CD4-positive, alpha-beta T cell (primary cell): Measurements from ENCODE around the gene TUBB. TPM values are rescaled to one million over a fixed set of nuclear protein-coding genes. Genes with fewer than 3 reads are reported as not detected.

Source experiments
- ATAC-seq: fragments of 200-7000 bp; cut with Tn5 transposase; one replicate; pipeline ENCODE4 v1.10.0; 2022; ENCODE audit warnings: mild to moderate bottlenecking; ENCODE audit not compliant: poor library complexity
- CTCF ChIA-PET: fragments of 350-600 bp; sonication (Branson Sonifier 250); formaldehyde crosslinking; loops from one replicate; lab custom pipeline; 2021; ENCODE audit warnings: antibody characterized with exemption, inconsistent platforms; lab: Charles Lee
- POLR2A ChIA-PET: fragments of 350-600 bp; sonication (Branson Sonifier 250); formaldehyde crosslinking; loops from one replicate; lab custom pipeline; 2021; ENCODE audit warnings: antibody characterized with exemption, inconsistent platforms; lab: Charles Lee
- DNase-seq, 14 experiments: peaks; one replicate each; pipeline ENCODE4 v3.0.0-alpha.2; 2013 to 2020; ENCODE audit warnings: mixed read lengths in 2 of 14
- H3K27ac ChIP-seq, 2 donors: one replicate each; pipeline versions ENCODE4 v1.5.1 to v1.7.0; 2013; ENCODE audit warnings: low read length in 2 of 2, low read depth in 1 of 2, mild to moderate bottlenecking in 1 of 2
- H3K27me3 ChIP-seq, 2 experiments: 1 replicate in 1 of 2; 2 replicates in 1 of 2; pipeline versions ENCODE4 v1.6.1 to v1.7.0; 2013; ENCODE audit warnings: low read length in 2 of 2, control low read depth in 1 of 2, mild to moderate bottlenecking in 1 of 2, moderate library complexity in 1 of 2; ENCODE audit not compliant: insufficient read depth in 2 of 2, control insufficient read depth in 1 of 2
- H3K36me3 ChIP-seq: one replicate; pipeline ENCODE4 v1.6.1; 2013; ENCODE audit warnings: low read length, control low read depth; ENCODE audit not compliant: insufficient read depth
- H3K4me1 ChIP-seq: one replicate; pipeline ENCODE4 v1.6.1; 2013; ENCODE audit warnings: low read length, control low read depth; ENCODE audit not compliant: insufficient read depth
- H3K4me3 ChIP-seq: one replicate; pipeline ENCODE4 v1.5.1; 2013; ENCODE audit warnings: mild to moderate bottlenecking, low read length, moderate library complexity
- H3K9me3 ChIP-seq, 2 experiments: 1 replicate in 1 of 2; 2 replicates in 1 of 2; pipeline versions ENCODE4 v1.6.1 to v1.7.0; 2013; ENCODE audit warnings: low read length in 2 of 2, mild to moderate bottlenecking in 2 of 2, control low read depth in 1 of 2, moderate library complexity in 1 of 2; ENCODE audit not compliant: control insufficient read depth in 1 of 2, insufficient read depth in 1 of 2
- H3K27ac Mint-ChIP-seq: one replicate; pipeline ENCODE4 v1.8.0; 2020; ENCODE audit warnings: mixed read lengths
- H3K27me3 Mint-ChIP-seq: one replicate; pipeline ENCODE4 v1.8.0; 2021; ENCODE audit warnings: mixed read lengths
- H3K36me3 Mint-ChIP-seq: one replicate; pipeline ENCODE4 v1.8.0; 2021; ENCODE audit warnings: low read depth, mixed read lengths
- H3K4me1 Mint-ChIP-seq: one replicate; pipeline ENCODE4 v1.8.0; 2021; ENCODE audit warnings: low read depth, mixed read lengths
- H3K4me3 Mint-ChIP-seq: one replicate; pipeline ENCODE4 v1.8.0; 2020; ENCODE audit warnings: mild to moderate bottlenecking, mixed read lengths
- H3K9me3 Mint-ChIP-seq: one replicate; pipeline ENCODE4 v1.8.0; 2020; ENCODE audit warnings: mixed read lengths
- intact Hi-C, 2 experiments: fragments of 100-400 bp; cut with DNase I in 1 of 2; cut with micrococcal nuclease in 1 of 2; formaldehyde crosslinking; loops; one replicate each; pipeline versions ENCODE4 v1.15.1 to v1.9.0; 2023 to 2025; cut with DNase I, micrococcal nuclease
- total RNA-seq, 174 experiments: library from RNA in 2 of 174; stranded (reverse) in 2 of 174; gene quantifications; one replicate each; pipeline ENCODE4 v1.2.3 and lab custom pipeline; 2021 to 2026
- TF ChIP-seq, protein P1 (sequence below): fragments of 200-600 bp; IDR thresholded peaks from one replicate; pipeline ENCODE4 v1.8.0; 2022; ENCODE audit warnings: antibody characterized with exemption, mild to moderate bottlenecking

Gene TUBB
- total RNA-seq, 2 experiments from 2014 or later = 76.0 to 78.4 TPM

DNA sequence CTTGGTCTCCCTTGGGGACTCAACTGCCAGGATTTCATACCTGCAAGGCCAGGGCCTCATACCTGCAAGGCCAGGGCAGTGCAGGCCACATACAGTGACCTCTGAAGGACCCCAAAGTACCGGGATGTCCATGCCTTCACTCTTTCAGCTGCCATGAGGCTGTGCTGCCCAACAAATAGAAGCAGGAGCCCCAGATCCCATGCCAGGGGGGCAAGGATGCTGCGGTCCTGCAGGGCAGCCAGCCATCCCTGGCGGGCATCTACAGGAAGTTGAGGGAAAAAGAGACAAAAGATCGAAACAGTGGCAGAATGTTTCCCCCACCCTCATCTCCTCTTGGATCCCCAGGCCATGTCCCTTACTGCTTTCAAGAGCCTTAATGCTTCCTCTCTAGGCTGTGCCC lies 30.2 kb upstream of the TUBB start:
- H3K4me3 ChIP-seq = peak overlapping the region; percentile 68
- TF ChIP-seq, protein P1, sequence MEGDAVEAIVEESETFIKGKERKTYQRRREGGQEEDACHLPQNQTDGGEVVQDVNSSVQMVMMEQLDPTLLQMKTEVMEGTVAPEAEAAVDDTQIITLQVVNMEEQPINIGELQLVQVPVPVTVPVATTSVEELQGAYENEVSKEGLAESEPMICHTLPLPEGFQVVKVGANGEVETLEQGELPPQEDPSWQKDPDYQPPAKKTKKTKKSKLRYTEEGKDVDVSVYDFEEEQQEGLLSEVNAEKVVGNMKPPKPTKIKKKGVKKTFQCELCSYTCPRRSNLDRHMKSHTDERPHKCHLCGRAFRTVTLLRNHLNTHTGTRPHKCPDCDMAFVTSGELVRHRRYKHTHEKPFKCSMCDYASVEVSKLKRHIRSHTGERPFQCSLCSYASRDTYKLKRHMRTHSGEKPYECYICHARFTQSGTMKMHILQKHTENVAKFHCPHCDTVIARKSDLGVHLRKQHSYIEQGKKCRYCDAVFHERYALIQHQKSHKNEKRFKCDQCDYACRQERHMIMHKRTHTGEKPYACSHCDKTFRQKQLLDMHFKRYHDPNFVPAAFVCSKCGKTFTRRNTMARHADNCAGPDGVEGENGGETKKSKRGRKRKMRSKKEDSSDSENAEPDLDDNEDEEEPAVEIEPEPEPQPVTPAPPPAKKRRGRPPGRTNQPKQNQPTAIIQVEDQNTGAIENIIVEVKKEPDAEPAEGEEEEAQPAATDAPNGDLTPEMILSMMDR = no peak
- intact Hi-C loops = no loop called here
- Mint-ChIP-seq H3K36me3 (peaks cover 15% of the 10 kb centered on the region), H3K27ac (peak overlapping the region; percentile 94), H3K27me3 (no peaks in the 10 kb centered on the region), H3K4me3 (peak overlapping the region; percentile 98), H3K9me3 (no peaks in the 10 kb centered on the region), H3K4me1 (peaks cover 46% of the 10 kb centered on the region)
- DNase-seq (no peak), ATAC-seq (no peak)
- no peaks in the 10 kb centered on the region for H3K36me3 ChIP-seq
- POLR2A ChIA-PET = interaction anchor here (0.9 to 5.2 kb wide), 5 partner anchors 9 to 75 kb away, joined by 3 to 44 read pairs (median 8); partner anchors contain the start of genes MDC1 and TUBB
- peaks cover 43% of the 10 kb centered on the region for H3K4me1 ChIP-seq
- CTCF ChIA-PET = interaction anchor here (5.5 to 6.1 kb wide), 2 partner anchors 11 to 41 kb away, joined by 28 to 49 read pairs; no protein-coding TSS in a partner anchor
- H3K9me3 ChIP-seq = no peaks in the 10 kb centered on the region
- H3K27ac ChIP-seq = peak overlapping the region; percentile 28 to 57
- no peaks in the 10 kb centered on the region for H3K27me3 ChIP-seq

DNA sequence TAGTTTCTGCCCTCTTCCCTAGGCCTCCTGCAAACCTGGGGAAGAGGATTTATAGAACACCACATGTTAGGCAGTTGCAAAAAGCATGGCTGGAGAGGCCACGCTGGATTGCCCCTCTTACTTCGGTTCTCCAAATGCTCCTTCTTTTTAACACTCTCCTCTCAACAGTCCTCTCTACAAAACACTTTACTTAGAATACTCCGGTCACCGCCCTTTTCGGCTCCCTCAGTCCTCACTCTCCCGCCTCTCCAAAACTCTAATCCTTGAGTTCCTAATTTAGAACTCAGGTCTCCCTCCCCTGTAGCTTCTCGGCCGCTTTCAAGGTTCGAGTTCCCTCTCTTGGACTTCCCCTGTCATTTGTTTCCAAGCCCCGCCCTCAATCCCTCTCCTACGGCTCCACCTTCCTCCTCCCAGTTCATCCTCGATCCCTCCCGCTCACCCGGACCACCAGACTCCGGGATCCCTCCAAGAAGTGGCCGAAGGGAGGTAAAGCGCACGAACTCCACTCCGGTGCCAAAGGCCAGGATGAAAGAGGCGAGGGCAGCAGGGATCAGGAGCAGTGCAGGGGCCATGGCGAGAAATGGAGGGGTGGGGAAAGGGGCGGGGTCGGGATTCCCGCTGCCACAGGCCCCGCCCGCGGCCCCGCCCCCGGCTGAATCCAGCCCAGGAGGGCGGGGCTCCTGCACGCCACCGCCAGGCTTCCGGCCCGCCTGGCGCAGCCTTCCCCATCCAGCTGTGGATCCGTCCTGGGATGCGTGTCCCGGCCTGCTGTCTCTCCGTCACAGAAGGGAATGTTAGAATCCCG lies 29.5 kb upstream of the TUBB start, which contains the start of gene NRM:
TSS of gene NRM (minus strand) at position 582 of the 805 bp plus-strand sequence. CDS start at position 572, 10 bp downstream.
- peak within 1 kb of the TSS; percentile 68 for H3K4me3 ChIP-seq
- no peaks in the 10 kb centered on the region for H3K27me3 ChIP-seq
- intact Hi-C loops = no loop called here
- DNase-seq (peak in 13 of 14 experiments; percentile 37 to 88 (median 68)), ATAC-seq (peak; percentile 22)
- H3K9me3 ChIP-seq = no peaks in the 10 kb centered on the region
- Mint-ChIP-seq H3K27me3 (no peaks in the 10 kb centered on the region), H3K36me3 (peaks cover 9% of the 10 kb centered on the region), H3K4me1 (peaks cover 42% of the 10 kb centered on the region), H3K9me3 (no peaks in the 10 kb centered on the region), H3K27ac (peak within 1 kb of the TSS; percentile 94), H3K4me3 (peak within 1 kb of the TSS; percentile 98)
- H3K4me1 ChIP-seq = peaks cover 43% of the 10 kb centered on the region
- TF ChIP-seq, protein P1 = no peak
- POLR2A ChIA-PET = interaction anchor here (0.6 to 5.2 kb wide), 9 partner anchors 10 to 76 kb away, joined by 3 to 44 read pairs (median 5); partner anchors contain the start of genes MDC1, MRPS18B, PPP1R10 and TUBB
- CTCF ChIA-PET = interaction anchor here (5.5 to 6.1 kb wide), 2 partner anchors 11 to 41 kb away, joined by 28 to 49 read pairs; no protein-coding TSS in a partner anchor
- no peaks in the 10 kb centered on the region for H3K36me3 ChIP-seq
- H3K27ac ChIP-seq = peak within 1 kb of the TSS; percentile 28 to 57

DNA sequence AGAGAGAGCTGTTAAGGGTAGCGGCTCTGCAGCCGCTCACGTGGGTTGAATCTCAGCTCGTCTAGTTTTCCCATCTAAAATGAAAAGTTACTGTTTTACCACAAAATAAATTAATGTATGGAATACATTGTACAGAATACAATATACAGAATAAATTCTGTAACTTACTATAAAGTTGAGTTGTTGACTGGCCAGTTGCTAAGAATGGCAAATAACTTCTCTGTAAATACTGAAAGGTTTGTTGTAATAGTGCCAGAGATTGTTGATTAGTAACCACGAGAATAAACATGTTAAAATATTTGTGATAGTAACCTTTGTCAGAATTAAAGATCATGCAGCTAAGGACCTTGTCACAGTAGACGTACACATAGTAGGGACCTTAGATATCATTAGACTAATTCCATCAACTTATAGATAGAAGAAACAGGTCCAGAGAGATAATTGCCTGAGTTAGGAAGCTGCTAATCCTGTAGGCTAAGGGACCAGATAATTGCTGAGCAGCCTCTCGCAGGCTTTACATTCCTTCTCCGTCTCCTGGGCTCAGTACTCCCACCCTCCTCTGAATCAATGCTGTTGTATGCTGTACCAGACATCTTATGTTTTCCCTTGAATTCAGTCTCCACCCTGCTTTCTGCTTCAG lies 28.8 kb upstream of the TUBB start:
- Mint-ChIP-seq H3K9me3 (no peaks in the 10 kb centered on the region), H3K4me3 (peak overlapping the region; percentile 88), H3K27ac (peak overlapping the region; percentile 94), H3K27me3 (no peaks in the 10 kb centered on the region), H3K36me3 (peaks cover 1% of the 10 kb centered on the region), H3K4me1 (peaks cover 42% of the 10 kb centered on the region)
- Histone ChIP-seq H3K4me1 (peaks cover 43% of the 10 kb centered on the region), H3K4me3 (peak overlapping the region; percentile 68), H3K27ac (peak overlapping the region in 1 of 2 donors; percentile 57), H3K27me3 (no peaks in the 10 kb centered on the region), H3K36me3 (no peaks in the 10 kb centered on the region), H3K9me3 (no peaks in the 10 kb centered on the region)
- TF ChIP-seq, protein P1 = no peak
- ATAC-seq (no peak), DNase-seq (no peak)
- POLR2A ChIA-PET = interaction anchor here (0.6 to 5.2 kb wide), 7 partner anchors 10 to 76 kb away, joined by 3 to 44 read pairs (median 5); partner anchors contain the start of genes MDC1, MRPS18B and PPP1R10
- CTCF ChIA-PET = interaction anchor here (5.5 to 6.1 kb wide), 2 partner anchors 12 to 40 kb away, joined by 28 to 49 read pairs; no protein-coding TSS in a partner anchor
- intact Hi-C loops = no loop called here
